SK-N-MC (cell line): Measurements from ENCODE around the gene CUX1.

Experiments
- DNase-seq: peaks from one replicate; pipeline ENCODE4 v3.0.0-alpha.2; 2011; ENCODE audit warnings: low read depth, low spot score
- H3K27ac ChIP-seq: fragments of 200-600 bp; sonication (generic); 2 replicates; pipeline ENCODE4 v1.5.1; 2016; ENCODE audit warnings: mixed run types
- H3K36me3 ChIP-seq: fragments of 200-600 bp; sonication (generic); 2 replicates; pipeline ENCODE4 v1.6.1; 2017; ENCODE audit warnings: antibody characterized with exemption, low read length, mixed read lengths; ENCODE audit not compliant: insufficient read depth
- H3K4me3 ChIP-seq: fragments of 200-600 bp; sonication (generic); 2 replicates; pipeline ENCODE4 v1.5.1; 2016
- H3K9ac ChIP-seq: fragments of 200-600 bp; sonication (generic); 2 replicates; pipeline ENCODE4 v1.8.0; 2017; ENCODE audit warnings: mixed run types, mixed read lengths; ENCODE audit not compliant: insufficient read length
- H3K9me3 ChIP-seq: fragments of 200-600 bp; sonication (generic); 2 replicates; pipeline ENCODE4 v1.6.1; 2017; ENCODE audit warnings: low read depth, mild to moderate bottlenecking, antibody characterized with exemption, low read length, moderate library complexity, mixed read lengths
- EZH2 ChIP-seq: fragments of 200-600 bp; sonication (generic); IDR thresholded peaks from one replicate; pipeline ENCODE4 v1.6.1; 2017; ENCODE audit warnings: antibody characterized with exemption
- FOXP2 ChIP-seq: optimal IDR thresholded peaks from 2 replicates; pipeline ENCODE3; 2011; ENCODE audit warnings: mild to moderate bottlenecking, moderate library complexity; ENCODE audit not compliant: insufficient read depth; ENCODE audit errors: extremely low read length, control extremely low read depth
- POLR2AphosphoS5 ChIP-seq: IDR thresholded peaks from 2 replicates; pipeline ENCODE4 v1.6.1; 2012; ENCODE audit warnings: mild to moderate bottlenecking, low read depth, low read length, borderline replicate concordance

The CUX1 gene

GRCh38 chr7:102097601-102098161 lies 280.3 kb downstream of the CUX1 start:
- no peak for TF ChIP-seq EZH2
- no peak for TF ChIP-seq FOXP2
- TF ChIP-seq POLR2AphosphoS5 = no peak
- Histone ChIP-seq H3K27ac (no peak overlapping the region), H3K36me3 (no peaks in the 10 kb centered on the region), H3K9me3 (no peaks in the 10 kb centered on the region), H3K9ac (no peak overlapping the region), H3K4me3 (no peak overlapping the region)
- no peak for DNase-seq

- H3K4me3 ChIP-seq = no peak overlapping the region
- H3K9me3 ChIP-seq = no peaks in the 10 kb centered on the region
- no peaks in the 10 kb centered on the region; the same call in 1 of the 2 replicates for H3K36me3 ChIP-seq
- no peak overlapping the region for H3K9ac ChIP-seq
- no peak for DNase-seq
- no peak overlapping the region for H3K27ac ChIP-seq
- TF ChIP-seq EZH2 (no peak), POLR2AphosphoS5 (no peak), FOXP2 (no peak)
Measured at GRCh38 chr7:102098986-102099385, 281.6 kb downstream of the CUX1 start.

GRCh38 chr7:102099474-102099873 lies 282.0 kb downstream of the CUX1 start:
- Histone ChIP-seq H3K27ac (no peak overlapping the region), H3K4me3 (no peak overlapping the region), H3K9me3 (no peaks in the 10 kb centered on the region), H3K9ac (no peak overlapping the region), H3K36me3 (no peaks in the 10 kb centered on the region; the same call in 1 of the 2 replicates)
- TF ChIP-seq EZH2 (no peak), FOXP2 (no peak), POLR2AphosphoS5 (no peak)
- DNase-seq = no peak

- H3K27ac ChIP-seq = no peak overlapping the region
- H3K9ac ChIP-seq = no peak overlapping the region
- no peak for DNase-seq
- TF ChIP-seq FOXP2 = no peak
- TF ChIP-seq EZH2 = no peak
- no peak for TF ChIP-seq POLR2AphosphoS5
- no peak overlapping the region for H3K4me3 ChIP-seq
- no peaks in the 10 kb centered on the region for H3K9me3 ChIP-seq
- H3K36me3 ChIP-seq = peaks cover 2% of the 10 kb centered on the region; the same call in 1 of the 2 replicates
Measured at GRCh38 chr7:102101111-102101551, 283.7 kb downstream of the CUX1 start.

- Histone ChIP-seq H3K9me3 (no peaks in the 10 kb centered on the region), H3K27ac (no peak overlapping the region), H3K4me3 (no peak overlapping the region), H3K36me3 (peaks cover 2% of the 10 kb centered on the region; the same call in 1 of the 2 replicates), H3K9ac (no peak overlapping the region)
- TF ChIP-seq POLR2AphosphoS5 = no peak
- no peak for TF ChIP-seq EZH2
- no peak for TF ChIP-seq FOXP2
- no peak for DNase-seq
Measured at GRCh38 chr7:102101926-102102325, 284.5 kb downstream of the CUX1 start.

- no peak for DNase-seq
- Histone ChIP-seq H3K4me3 (no peak overlapping the region), H3K9ac (no peak overlapping the region), H3K27ac (no peak overlapping the region), H3K9me3 (no peaks in the 10 kb centered on the region), H3K36me3 (peaks cover 2% of the 10 kb centered on the region; the same call in 1 of the 2 replicates)
- TF ChIP-seq EZH2 = no peak
- TF ChIP-seq FOXP2 = no peak
- TF ChIP-seq POLR2AphosphoS5 = no peak
Measured at GRCh38 chr7:102103027-102103372, 285.6 kb downstream of the CUX1 start.

- TF ChIP-seq FOXP2 (no peak), EZH2 (no peak), POLR2AphosphoS5 (no peak)
- Histone ChIP-seq H3K27ac (no peak overlapping the region), H3K4me3 (no peak overlapping the region), H3K9me3 (no peaks in the 10 kb centered on the region), H3K9ac (no peak overlapping the region), H3K36me3 (peaks cover 2% of the 10 kb centered on the region; the same call in 1 of the 2 replicates)
- no peak for DNase-seq
Measured at GRCh38 chr7:102104245-102104644, 286.8 kb downstream of the CUX1 start.

GRCh38 chr7:102106625-102107024 lies 289.2 kb downstream of the CUX1 start:
- no peak overlapping the region for H3K9ac ChIP-seq
- TF ChIP-seq FOXP2 (no peak), POLR2AphosphoS5 (no peak), EZH2 (no peak)
- H3K36me3 ChIP-seq = peaks cover 4% of the 10 kb centered on the region; the same call in 1 of the 2 replicates
- H3K9me3 ChIP-seq = no peaks in the 10 kb centered on the region
- H3K4me3 ChIP-seq = no peak overlapping the region
- no peak overlapping the region for H3K27ac ChIP-seq
- DNase-seq = no peak
